DOHH2 (cell line): ENCODE results near the gene EHMT1.

Source experiments
- H3F3A ChIP-seq: fragments of 200-600 bp; sonication (generic), shearing (Covaris generic); 2 replicates; pipeline ENCODE4 v1.6.0; 2016; ENCODE audit warnings: antibody characterized with exemption, mild to moderate bottlenecking; ENCODE audit not compliant: control insufficient read depth, insufficient read depth
- H3K27ac ChIP-seq: fragments of 200-600 bp; sonication (generic); 2 replicates; pipeline ENCODE4 v1.5.1; 2014; ENCODE audit warnings: low read depth, mild to moderate bottlenecking, low read length, moderate library complexity
- H3K27me3 ChIP-seq: fragments of 200-600 bp; sonication (generic); 2 replicates; pipeline ENCODE4 v1.6.1; 2014; ENCODE audit warnings: mild to moderate bottlenecking, low read length, mixed read lengths; ENCODE audit not compliant: control insufficient read depth
- H3K36me3 ChIP-seq: fragments of 200-600 bp; sonication (generic); 2 replicates; pipeline ENCODE4 v1.6.1; 2014; ENCODE audit warnings: mild to moderate bottlenecking, low read length, moderate library complexity, mixed read lengths; ENCODE audit not compliant: control insufficient read depth
- H3K4me1 ChIP-seq: fragments of 200-600 bp; sonication (generic); 2 replicates; pipeline ENCODE4 v1.6.1; 2014; ENCODE audit warnings: mild to moderate bottlenecking, low read length, mixed read lengths; ENCODE audit not compliant: control insufficient read depth
- H3K4me2 ChIP-seq: fragments of 200-600 bp; sonication (generic); 2 replicates; pipeline ENCODE4 v1.6.0; 2014; ENCODE audit warnings: mild to moderate bottlenecking, low read length, moderate library complexity
- H3K4me3 ChIP-seq: fragments of 200-600 bp; sonication (generic); 2 replicates; pipeline ENCODE4 v1.5.1; 2014; ENCODE audit warnings: mild to moderate bottlenecking, low read length, mixed read lengths
- H3K79me2 ChIP-seq: fragments of 200-600 bp; sonication (generic); 2 replicates; pipeline ENCODE4 v1.6.1; 2014; ENCODE audit warnings: mild to moderate bottlenecking, low read length, mixed read lengths; ENCODE audit not compliant: control insufficient read depth
- H3K9me2 ChIP-seq: fragments of 200-600 bp; sonication (generic); replicated peaks from 2 replicates; pipeline ENCODE4 v1.6.1; 2014; ENCODE audit warnings: mild to moderate bottlenecking, low read length, mixed read lengths; ENCODE audit not compliant: control insufficient read depth
- H3K9me3 ChIP-seq: fragments of 200-600 bp; sonication (generic); 2 replicates; pipeline ENCODE4 v1.6.1; 2014; ENCODE audit warnings: antibody characterized with exemption, low read length, mixed read lengths; ENCODE audit not compliant: control insufficient read depth, insufficient read depth
- H4K20me1 ChIP-seq: fragments of 200-600 bp; sonication (generic); 2 replicates; pipeline ENCODE4 v1.6.0; 2014; ENCODE audit warnings: low read depth, mild to moderate bottlenecking, antibody characterized with exemption, low read length, moderate library complexity; ENCODE audit not compliant: control insufficient read depth, insufficient read depth
- CTCF ChIP-seq: fragments of 200-600 bp; sonication (generic); IDR thresholded peaks from one replicate; pipeline ENCODE4 v1.5.1; 2014; ENCODE audit warnings: antibody characterized with exemption, mild to moderate bottlenecking, low read depth, low read length; ENCODE audit not compliant: poor library complexity, severe bottlenecking
- EZH2phosphoT487 ChIP-seq: fragments of 200-600 bp; sonication (generic); IDR thresholded peaks from 2 replicates; pipeline ENCODE4 v1.6.1; 2017; ENCODE audit warnings: borderline replicate concordance, mild to moderate bottlenecking, antibody characterized with exemption, low read length, moderate library complexity, mixed read lengths

Gene EHMT1

GRCh38 chr9:137818286-137818685 lies 199.5 kb downstream of the EHMT1 start:
- no peaks in the 10 kb centered on the region for H3K4me1 ChIP-seq
- H3K27me3 ChIP-seq, result no peaks in the 10 kb centered on the region
- no peaks in the 10 kb centered on the region for H3F3A ChIP-seq
- no peak overlapping the region for H3K4me3 ChIP-seq
- no peak overlapping the region for H3K27ac ChIP-seq
- no peaks in the 10 kb centered on the region for H3K9me2 ChIP-seq
- no peaks in the 10 kb centered on the region for H3K9me3 ChIP-seq
- no peaks in the 10 kb centered on the region for H4K20me1 ChIP-seq
- H3K4me2 ChIP-seq, result no peak overlapping the region
- H3K36me3 ChIP-seq, result peaks cover 71% of the 10 kb centered on the region
- no peak for TF ChIP-seq EZH2phosphoT487
- no peak for TF ChIP-seq CTCF
- H3K79me2 ChIP-seq, result peaks cover 13% of the 10 kb centered on the region

DNA sequence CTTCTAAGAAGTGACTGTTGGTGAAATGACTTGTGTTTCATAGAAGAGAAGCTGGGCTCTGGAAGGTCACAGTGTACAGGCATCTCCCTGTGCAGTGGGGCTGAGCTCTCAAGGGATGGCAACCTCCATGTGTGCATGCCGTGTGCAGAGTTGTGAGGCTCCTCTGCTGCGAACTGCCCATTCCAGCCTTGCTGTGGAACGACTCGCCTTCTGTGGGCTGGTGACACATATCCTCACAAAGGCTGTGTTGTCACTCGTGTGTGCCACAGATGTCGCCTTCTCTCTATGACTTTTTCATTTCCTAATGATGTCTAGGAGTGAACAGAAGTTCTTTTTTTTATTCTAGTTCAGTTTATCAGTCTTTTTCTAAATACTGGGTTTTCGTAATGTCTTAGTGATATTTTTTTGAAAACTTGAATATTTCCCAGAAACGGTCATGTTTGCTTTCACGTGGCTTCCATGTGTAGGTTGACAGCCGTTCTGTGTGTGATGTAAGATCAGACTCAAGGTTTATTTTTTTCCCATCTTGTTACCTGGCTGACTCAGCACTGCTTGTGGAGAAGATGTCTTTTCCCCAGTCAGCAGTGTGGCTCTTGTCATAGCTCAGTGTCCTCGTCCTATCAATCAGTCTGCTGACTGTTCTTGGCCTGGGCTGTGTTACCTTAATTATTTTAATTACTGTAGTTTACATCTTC lies 201.5 kb downstream of the EHMT1 start:
- H3K4me2 ChIP-seq, result no peak overlapping the region
- no peak overlapping the region for H3K27ac ChIP-seq
- H3K27me3 ChIP-seq, result no peaks in the 10 kb centered on the region
- no peak overlapping the region for H3K4me3 ChIP-seq
- H3K79me2 ChIP-seq, result peaks cover 28% of the 10 kb centered on the region
- H4K20me1 ChIP-seq, result peaks cover 7% of the 10 kb centered on the region; the same call in 1 of the 2 replicates
- no peaks in the 10 kb centered on the region for H3K9me2 ChIP-seq
- H3K36me3 ChIP-seq, result peaks cover 70% of the 10 kb centered on the region
- H3K4me1 ChIP-seq, result peaks cover 10% of the 10 kb centered on the region
- no peak for TF ChIP-seq CTCF
- TF ChIP-seq EZH2phosphoT487, result no peak
- no peaks in the 10 kb centered on the region for H3K9me3 ChIP-seq
- peaks cover 9% of the 10 kb centered on the region; the same call in 1 of the 2 replicates for H3F3A ChIP-seq

- no peaks in the 10 kb centered on the region for H3K9me3 ChIP-seq
- no peaks in the 10 kb centered on the region for H3K9me2 ChIP-seq
- no peak overlapping the region; the same call in 1 of the 2 replicates for H3K27ac ChIP-seq
- no peak overlapping the region for H3K4me3 ChIP-seq
- H3F3A ChIP-seq, result peaks cover 9% of the 10 kb centered on the region; the same call in 1 of the 2 replicates
- H4K20me1 ChIP-seq, result peaks cover 9% of the 10 kb centered on the region; the same call in 1 of the 2 replicates
- peaks cover 43% of the 10 kb centered on the region for H3K79me2 ChIP-seq
- peaks cover 73% of the 10 kb centered on the region for H3K36me3 ChIP-seq
- TF ChIP-seq EZH2phosphoT487 (no peak), CTCF (no peak)
- no peak overlapping the region for H3K4me2 ChIP-seq
- no peaks in the 10 kb centered on the region for H3K27me3 ChIP-seq
- peaks cover 16% of the 10 kb centered on the region for H3K4me1 ChIP-seq
Measured at GRCh38 chr9:137823986-137824771, 205.4 kb downstream of the EHMT1 start.
